Measurements from ENCODE around the gene AGBL1.

GRCh38 chr15:86677278-86677677 lies 597.6 kb downstream of the AGBL1 start:
- no peak for TF ChIP-seq POLR2AphosphoS5 (IDR thresholded peaks at IDR 0.05; ENCODE audit: low read depth, low read length)
- TF ChIP-seq TAF1 (IDR thresholded peaks at IDR 0.05; ENCODE audit: borderline replicate concordance, insufficient read depth, low read length): no peak

Data from PFSK-1 (cell line).